GM19463 (cell line): ENCODE data around the gene ARHGEF28.
A peak's percentile ranks its signal among the peaks of the same experiment; 100 is the strongest.

ENCODE experiments used
- ATAC-seq: cut with Tn5 transposase; IDR thresholded peaks from one replicate; pipeline ENCODE4 v1.9.1; 2021; ENCODE audit warnings: mild to moderate bottlenecking, moderate library complexity; ENCODE audit not compliant: unreplicated experiment

ARHGEF28 gene

DNA sequence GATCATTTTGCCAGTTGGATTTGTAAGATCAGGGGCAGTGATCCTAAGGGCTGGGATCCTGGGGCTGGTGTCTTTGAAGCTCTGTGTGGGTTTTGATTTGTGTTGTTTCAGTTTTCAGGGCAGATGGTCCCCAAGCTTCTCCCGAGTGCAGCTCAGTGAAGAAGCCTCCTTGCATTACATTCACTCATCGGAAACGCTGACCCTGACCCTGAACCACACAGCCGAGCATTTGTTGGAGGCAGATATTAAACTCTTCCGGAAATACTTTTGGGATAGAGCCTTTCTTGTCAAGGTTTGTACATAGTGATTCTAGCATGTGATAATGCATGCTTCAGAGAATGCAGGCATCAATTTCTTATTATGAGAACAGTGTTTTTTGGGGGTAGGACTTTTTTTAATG is 150.4 kb downstream of the ARHGEF28 start:
- ATAC-seq: no peak

DNA sequence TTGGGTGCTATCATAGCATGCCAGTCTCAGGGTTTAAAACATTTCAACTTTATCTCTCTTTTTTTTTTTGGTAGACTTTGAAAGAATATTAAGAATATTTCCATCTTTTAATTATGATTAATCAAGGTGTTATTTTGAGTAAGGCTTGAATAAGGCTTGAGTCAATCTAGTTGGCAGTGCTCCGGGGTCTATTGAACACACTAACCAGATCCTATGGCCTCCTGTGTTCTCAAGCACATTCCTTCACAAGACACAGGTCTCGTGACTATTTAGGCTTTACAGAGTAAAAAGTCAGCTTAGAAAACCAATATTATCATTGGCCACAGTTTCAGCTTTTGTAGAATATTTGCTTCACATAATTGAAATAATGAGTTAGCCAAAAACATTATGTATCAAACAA is 151.2 kb downstream of the ARHGEF28 start:
- ATAC-seq: no peak

DNA sequence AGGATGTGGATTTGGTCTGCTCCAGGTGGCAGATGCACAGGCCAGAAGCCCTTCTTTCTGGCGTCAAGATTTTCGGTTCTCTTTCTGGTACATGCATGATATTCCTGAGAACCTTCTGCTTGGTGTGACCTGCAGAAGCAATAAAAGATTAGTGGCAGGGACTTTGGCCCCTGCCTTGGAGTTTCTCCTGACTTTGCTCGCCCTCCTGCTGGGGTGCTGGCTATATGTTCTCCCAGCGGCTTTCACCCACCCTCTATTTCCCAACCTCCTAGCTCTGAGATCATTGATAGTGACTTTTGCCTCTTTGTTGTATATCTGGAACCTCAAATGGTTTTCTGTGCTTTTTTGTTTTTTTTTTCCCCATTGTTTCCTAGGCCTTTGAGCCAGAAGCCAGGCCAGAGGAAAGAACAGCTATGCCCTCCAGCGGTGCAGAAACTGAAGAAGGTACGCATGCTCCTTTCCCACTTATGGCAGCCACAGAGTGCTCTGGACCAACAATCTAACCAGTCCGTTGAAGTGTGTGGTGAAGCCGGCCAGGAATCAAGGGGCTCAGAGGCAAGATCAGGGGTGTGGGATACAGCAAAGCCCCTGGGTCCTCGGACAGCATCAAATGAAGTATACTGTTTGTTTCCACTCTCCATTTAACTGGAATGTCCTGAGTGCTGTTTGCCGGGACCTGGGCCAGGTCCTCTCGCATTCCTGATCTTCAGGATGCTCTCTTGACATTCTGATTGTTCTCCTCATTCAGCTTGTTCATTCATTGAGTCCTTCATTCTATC is 154.5 kb downstream of the ARHGEF28 start:
- ATAC-seq: no peak

DNA sequence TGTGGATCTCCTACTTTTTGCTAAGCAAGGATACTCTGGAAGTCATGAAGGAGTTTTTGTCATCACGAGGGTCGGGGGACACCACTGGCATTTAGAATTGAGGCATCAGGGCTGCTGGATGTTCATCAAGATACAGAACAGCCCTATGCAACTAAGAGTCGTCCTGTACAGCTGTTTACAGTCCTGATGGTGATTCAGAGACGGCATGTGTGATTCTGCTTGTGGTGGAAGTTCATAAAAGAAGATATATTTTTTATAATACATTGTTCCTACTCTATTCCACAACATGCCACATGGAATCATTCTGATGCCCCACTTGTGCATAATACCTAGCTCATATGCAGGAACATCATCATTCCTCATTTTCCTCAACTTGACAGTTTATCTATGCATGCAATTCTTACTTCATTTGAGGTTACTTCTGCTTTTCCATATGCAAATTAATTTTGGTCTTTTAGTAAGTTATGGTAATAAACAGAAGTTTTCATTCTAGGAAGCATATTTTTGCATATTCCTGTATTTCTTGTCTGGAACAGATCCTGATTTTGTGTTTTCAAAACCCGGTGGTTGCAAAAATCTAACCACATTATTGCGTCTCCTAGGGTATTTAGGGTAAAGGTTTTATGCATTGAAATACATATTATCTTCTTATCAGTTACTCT is 155.2 kb downstream of the ARHGEF28 start:
- no peak for ATAC-seq

DNA sequence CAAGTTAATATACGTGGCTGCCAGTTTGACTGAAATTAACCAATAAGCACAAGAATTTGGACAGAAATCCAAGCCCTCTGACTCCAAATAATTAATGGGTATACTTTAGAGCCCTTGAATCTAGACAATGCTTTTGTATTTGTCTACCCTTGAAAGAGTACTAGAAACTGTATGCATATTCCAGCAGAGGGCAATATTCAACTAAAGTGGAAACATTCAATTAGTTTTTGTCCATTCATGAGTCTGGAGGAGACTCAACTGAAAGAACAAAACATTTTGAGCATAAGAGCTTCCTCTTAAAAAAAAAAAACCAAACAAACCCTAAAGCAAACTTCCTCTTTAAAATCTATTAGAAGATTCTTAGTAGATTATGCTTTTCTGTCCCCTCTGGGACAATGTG is 157.8 kb downstream of the ARHGEF28 start:
- ATAC-seq: no peak

DNA sequence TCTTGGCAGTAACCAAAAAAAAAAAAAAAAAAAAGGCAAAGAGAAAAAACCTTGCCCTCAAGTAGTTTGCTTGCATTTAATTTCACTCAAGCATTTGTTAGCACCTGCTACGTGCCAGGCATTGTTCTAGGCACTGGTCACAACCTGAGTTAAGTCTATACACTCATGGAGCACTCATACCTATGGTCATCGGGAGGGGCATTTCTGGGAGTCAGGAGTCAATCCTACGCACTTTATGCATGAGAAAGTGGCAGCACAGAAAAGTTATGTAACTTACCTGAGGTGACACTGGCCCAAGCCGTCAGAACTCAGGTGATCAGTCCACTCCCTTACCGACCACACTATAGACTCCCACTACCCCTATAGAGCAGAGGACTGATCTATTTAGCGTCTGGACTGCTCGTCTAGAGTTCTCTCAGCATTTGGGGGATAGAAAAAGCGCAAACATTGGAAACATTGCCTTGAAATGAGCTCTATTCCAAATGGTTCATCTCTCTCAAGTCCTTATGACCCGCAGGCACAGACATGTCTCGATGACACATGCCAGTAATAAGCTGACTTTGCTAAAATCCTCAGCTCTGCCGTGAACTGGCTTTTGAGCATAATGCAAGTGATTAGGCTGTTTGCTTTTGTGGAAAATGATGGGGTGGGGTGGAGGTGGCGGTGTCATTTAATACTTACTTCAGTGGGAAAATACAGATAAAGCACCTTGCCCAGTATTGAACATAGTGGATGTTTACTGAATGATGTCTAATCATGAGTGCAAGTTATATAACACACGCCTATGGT is 160.2 kb downstream of the ARHGEF28 start:
- no peak for ATAC-seq

DNA sequence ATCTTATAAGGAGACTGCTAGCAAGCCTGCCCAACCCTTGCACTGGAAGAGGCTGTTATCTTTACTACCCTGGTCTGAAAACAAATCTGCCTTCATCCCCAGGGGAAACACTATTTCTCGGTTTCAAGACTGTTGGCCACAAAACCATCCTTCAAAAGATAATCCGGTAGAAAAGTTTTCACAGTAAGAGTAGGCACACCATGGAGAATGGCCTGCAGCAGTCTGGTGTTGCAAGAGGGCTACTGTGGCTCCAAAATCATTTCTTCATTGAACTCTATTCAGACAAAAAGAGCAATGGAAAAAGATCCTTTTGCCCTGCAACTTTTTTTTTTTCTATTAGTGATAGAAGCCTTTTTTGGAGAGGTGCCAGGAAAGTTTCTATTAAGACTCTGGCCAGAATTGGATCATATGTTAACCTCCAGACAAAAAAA is 163.9 kb downstream of the ARHGEF28 start:
- peak; percentile 61 for ATAC-seq

DNA sequence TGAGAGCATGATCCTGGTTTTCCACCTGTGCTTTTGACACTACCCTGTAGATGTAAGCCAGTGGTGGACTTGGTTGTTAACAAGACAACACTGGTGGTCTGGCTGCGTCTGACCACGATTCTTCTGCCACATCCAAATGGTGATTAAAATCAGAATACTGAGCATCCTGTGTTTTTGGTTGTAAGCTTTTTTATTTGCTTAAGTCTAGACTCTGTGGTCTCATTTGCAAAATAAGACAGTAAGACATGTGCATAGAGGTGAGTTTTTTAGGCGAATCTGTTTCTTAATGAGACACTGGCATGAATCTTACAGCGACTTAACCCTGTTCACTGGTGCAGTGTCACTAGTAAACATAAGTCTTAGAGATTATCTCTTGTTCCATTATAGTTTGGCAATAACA is 165.4 kb downstream of the ARHGEF28 start:
- ATAC-seq: no peak

DNA sequence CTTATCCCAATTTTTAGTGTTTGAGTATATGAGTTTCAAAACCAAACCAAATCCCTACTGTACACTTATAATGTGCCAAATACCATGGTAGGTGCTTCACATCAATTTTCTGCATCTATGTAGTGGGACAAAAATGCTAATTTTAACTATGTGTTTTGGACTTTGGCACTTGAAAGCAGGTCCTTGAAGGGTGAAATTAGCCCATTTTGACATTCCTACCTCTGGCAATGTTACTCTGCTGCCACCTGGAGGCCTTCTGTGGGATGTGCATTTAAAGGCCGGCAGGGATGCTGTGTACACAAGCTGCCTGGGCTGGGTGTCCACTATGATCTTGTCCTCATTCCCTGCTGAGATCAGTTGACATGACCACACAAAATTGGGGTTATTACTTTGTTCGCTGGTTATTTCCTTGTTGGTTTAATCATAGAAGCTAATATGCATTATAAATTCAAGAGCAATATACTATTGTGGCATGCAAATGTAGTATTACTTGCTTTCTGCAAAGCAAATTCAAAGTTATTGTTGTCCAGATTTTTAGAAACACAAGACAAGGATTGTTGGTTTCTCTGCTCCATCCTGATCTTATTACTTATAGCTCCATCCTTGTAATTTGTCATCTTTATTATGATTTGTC is 166.8 kb downstream of the ARHGEF28 start:
- no peak for ATAC-seq

DNA sequence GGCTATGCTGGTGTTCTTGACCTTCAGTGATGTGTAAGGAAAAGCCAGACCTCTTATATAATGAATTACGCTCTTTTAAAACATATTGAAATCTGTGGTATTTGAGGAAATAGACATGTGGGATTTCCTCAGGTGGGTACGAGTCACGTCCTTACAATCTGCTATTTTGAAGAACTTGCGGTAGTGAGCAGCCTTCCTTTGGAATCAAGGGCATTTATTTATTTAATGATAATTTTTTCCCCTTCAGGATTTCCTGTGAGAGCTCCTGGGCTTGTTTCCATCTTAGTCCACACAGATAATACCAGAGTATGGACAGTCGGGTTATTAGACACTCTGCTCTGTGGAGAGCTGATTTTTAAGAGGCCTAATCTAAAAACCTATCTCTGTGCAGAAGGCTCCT is 167.9 kb downstream of the ARHGEF28 start:
- ATAC-seq: no peak

DNA sequence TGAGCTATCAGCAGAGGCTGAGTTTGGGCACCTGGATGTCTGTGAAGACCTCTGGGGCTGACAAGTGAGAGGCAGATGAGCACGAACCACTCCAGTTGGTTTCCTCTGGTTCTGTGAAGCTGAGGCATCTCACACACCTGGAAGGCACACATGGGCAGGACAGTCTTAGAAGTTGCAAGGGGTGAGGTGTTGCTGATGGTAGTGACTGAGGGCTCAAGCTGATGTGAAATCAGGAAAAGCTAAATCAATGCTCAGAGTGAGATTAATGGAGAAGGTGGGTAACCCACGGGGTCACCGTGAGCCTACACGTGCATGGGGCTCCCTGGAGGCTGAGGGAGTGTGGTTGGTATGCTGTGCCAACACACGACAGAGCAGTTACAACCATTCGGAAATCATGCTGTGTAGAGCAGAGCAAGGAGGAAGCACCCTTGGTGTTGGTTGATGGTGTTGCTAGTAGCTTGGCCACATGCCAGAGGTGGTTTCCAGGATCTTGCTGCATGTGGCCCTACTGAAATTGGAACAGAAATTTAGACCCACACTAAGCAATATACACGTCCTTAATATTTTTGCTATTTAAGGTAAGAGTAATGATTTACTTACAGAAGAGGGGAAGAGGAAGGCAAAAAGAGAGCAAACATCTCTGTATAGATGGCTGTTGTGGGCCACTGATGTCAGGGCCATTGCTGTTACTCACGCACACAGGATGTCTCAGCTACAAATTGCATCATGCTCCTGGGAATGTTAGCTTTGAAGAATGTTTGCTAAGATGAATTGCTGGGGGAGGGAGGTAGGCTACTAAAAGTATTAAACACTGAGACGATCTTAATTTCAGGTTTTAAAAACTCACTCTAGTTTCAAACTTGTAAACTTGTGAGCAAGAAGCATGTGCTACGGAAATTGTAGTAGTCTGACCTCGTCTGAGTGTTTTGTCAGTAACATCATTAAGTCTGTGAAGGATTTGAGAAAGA is 170.5 kb downstream of the ARHGEF28 start:
- ATAC-seq: peak; percentile 75

DNA sequence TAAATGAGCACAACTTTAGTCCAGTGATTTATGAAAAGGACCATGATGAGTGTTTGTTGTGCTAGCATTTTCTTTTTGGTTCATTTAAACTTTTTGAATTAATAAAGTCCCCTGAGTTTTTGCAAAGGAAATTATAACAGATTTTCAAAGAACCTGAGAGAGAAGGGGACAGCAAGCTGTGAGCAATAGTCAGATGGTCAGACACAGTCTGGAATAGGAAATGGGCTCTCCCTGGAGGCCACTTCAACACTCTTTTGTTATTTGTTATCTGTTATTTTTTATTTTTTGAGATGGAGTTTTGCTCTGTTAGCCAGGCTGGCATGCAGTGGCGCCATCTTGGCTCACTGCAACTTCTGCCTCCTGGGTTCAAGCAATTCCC is 171.1 kb downstream of the ARHGEF28 start:
- no peak for ATAC-seq

DNA sequence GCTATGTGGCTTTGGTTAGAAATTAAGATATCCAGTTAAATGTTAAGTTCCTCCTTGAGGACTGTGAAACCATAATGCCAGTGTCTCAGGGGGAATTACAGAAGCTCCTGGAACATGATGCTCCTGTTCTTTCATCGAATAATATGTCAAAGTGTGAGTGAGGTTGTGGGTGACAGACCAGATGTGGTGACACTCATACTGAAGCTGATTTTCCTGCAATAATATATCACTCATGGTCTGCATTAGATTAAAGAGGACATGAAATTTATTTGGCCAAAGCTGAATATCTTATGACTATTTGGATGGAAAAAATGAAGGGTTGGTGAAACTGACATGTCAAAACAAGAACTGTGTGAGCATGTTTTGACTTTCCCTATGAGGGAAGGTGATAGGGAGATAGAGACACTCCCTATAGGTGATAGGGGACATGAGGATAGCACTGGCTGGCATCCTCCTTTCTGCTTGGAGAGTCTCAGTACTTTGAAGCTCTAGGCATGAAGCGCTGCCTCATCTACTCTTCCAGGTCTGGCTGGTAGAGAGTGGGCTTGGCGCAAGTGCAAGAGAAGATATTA is 173.5 kb downstream of the ARHGEF28 start:
- no peak for ATAC-seq

DNA sequence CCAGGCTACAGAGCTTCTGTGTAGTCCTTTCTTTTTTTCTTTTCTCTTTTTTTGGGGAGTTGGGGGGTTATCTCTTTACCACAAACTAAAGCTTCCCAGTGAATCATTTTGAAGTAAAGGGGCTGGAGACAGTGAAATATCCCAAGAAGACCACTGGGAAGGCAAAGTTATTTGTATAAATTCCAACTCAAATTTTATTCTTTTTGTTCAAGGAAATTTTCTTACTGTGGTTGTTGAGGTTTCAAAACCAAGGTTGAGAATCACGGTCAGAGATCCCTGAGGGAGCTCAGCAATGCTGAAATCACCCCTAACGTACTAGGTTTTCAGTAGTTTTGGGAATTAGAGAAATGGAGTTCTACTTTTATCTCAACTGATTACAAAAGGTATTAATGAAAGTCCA is 175.7 kb downstream of the ARHGEF28 start:
- no peak for ATAC-seq

DNA sequence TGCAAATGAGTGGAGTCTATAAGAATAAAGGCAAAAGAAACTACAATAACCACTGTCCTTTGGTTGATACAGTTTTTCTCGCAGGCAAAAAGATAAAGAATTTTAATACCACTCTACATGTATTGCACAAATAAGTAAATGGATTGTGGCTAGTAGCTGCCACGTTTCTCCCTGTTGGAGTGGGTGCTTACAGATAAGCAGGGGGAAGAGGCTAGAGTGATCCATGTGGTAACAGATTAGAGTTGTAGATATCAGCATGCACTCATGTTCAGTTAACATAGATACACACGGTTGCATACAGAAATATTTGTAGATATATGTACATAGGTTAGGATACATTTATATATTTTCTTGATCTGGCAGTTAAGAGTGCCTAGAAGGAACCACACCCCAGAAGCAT is 179.5 kb downstream of the ARHGEF28 start:
- ATAC-seq: no peak

DNA sequence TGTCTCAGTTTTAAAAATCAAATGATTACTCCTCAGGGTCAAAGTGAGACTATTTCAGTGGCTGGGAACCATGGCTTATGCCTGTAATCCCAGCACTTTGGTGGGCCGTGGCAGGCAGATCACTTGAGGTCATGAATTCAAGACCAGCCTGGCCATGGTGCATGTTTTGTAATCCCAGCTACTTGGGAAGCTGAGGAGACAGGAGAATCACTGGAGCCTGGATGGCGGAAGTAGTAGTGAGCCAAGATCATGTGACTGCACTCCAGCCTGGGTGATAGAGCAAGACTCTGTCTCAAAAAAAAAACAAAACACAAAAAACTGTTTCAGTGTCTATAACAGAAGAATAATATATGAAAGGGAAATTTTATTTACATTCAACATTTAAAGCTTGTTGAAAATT is 182.9 kb downstream of the ARHGEF28 start:
- no peak for ATAC-seq

DNA sequence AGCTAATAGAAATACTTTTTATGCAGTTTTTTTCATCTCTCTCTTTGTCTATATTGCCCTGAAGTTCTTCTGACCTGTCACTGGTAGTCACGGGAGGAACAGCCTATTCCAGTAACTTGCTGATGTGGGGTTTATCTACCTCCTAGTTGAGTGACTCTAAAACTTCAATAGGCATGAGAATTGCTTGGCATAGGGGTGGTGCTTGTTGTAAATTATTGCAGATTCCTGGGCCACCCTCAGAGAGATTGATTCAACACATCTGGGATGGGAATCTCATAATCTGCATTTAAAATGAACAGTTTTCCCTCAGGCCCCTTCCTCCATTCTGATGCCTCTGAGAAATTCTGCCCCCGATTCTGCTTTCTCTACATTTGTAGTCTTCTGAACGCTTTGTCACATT is 184.4 kb downstream of the ARHGEF28 start:
- ATAC-seq: no peak

DNA sequence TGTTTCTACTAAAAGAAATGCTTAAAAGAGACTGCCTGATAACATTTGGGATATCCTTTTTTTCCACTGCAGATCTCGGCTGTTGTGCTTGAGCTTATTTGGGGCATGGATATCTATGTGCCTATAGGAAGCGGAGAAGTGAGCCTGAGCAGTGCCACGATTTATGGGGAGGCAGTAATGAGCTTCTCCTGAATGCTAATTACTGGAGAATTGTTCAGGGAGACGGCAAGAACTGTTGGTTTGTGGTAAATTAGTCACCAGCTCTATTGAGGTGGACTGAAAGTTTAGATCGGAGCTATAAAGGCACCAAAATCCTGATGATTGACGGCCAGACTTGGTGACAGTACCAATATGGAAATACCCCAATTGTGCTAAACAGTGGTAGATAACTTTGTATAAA is 186.5 kb downstream of the ARHGEF28 start:
- no peak for ATAC-seq

DNA sequence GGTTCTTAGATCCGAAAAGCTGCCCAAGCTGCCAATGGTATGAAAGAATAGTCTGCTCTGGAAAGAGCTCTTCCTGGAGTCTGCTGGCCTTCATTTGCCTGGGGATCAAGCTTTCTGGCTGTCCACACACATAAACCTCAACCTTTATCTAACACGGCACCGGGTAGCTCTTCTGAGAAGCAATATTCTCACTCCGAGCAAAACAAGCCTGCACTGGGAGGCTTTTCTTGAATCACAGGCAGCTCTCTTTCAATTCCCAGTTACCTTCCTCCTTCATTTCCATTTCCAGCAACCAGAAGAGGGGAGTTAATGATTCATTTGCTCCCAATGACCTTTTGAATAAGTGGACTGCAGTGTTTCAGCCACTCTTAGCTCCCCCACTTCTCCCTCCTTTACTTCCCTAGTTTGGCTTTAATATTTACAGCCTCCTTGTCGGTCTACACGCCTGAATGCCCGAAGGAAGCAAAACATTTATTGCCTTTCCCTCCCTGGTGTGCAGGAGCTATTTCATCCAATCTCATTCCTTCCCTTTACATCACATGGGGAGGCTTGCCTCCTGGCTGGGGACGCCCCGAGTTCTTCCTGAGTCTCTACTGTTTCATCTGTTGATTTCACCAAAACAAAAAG is 187.1 kb downstream of the ARHGEF28 start:
- no peak for ATAC-seq
